ENCODE data around the gene DNAAF5. TPM values are rescaled to one million over a fixed set of nuclear protein-coding genes. Genes with fewer than 3 reads are reported as not detected.

Gene DNAAF5
- polyA plus RNA-seq, 1 of the 3 experiments (the other 2 are of a cell fraction) = 58.5 TPM

- no peaks in the 10 kb centered on the region for H3K9me3 ChIP-seq
- no peaks in the 10 kb centered on the region for H3K27me3 ChIP-seq (ENCODE audit: insufficient read depth)
- peaks cover 0 to 5% of the 10 kb centered on the region in 2 experiments; a peak in 1 of 4 replicates for H3K4me1 ChIP-seq (ENCODE audit: control insufficient read depth in 1 of 2, insufficient read depth in 2 of 2, low read depth in 1 of 2, low read length in 1 of 2)
- peaks cover 38 to 64% of the 10 kb centered on the region in 2 experiments for H3K36me3 ChIP-seq (replicated peaks in 1 of 2; ENCODE audit: control insufficient read depth in 1 of 2, insufficient read depth in 2 of 2, low read length in 1 of 2)
- no peak for DNase-seq
- H3K4me2 ChIP-seq = no peak overlapping the region
- no peak overlapping the region for H3K4me3 ChIP-seq (ENCODE audit: low read depth in 2 of 2, low read length in 1 of 2)
- 95% methylated on average over 47 of the region's 49 CpGs for WGBS (ENCODE audit: low lambda C conversion rate)
- POLR2A ChIA-PET = no interaction called here
- no peak overlapping the region for H3K27ac ChIP-seq (ENCODE audit: low read depth in 2 of 2, low read length in 1 of 2)
- no peak overlapping the region for H2AFZ ChIP-seq (ENCODE audit: low read depth)
- no peak for TF ChIP-seq CHD2 (IDR thresholded peaks at IDR 0.05; ENCODE audit: low read length, partially characterized antibody)
- TF ChIP-seq NFIC (IDR thresholded peaks at IDR 0.05; ENCODE audit: borderline replicate concordance) = no peak
- no peak for TF ChIP-seq REST (IDR thresholded peaks at IDR 0.05; ENCODE audit: low read depth, low read length)
- TF ChIP-seq NRF1 (IDR thresholded peaks at IDR 0.05; ENCODE audit: low read depth, low read length) = no peak
- H3F3A ChIP-seq (replicated peaks; ENCODE audit: insufficient read depth) = no peaks in the 10 kb centered on the region
- no peaks in the 10 kb centered on the region for H3K9me2 ChIP-seq
- peaks cover 8% of the 10 kb centered on the region; the same call in 1 of the 2 replicates for H3K79me2 ChIP-seq (ENCODE audit: insufficient read depth)
- no peak overlapping the region for H3K9ac ChIP-seq
- CTCF ChIA-PET = interaction anchor here (0.9 to 1.3 kb wide), 2 partner anchors 19 to 118 kb away, joined by 3 to 4 read pairs; no protein-coding TSS in a partner anchor
- no peaks in the 10 kb centered on the region for H4K20me1 ChIP-seq (ENCODE audit: insufficient read depth)
These were observed 28.3 kb downstream of the DNAAF5 start for GRCh38 chr7:754531-755412.

GRCh38 chr7:755413-755805 lies 28.9 kb downstream of the DNAAF5 start:
- ChIA-PET CTCF (no interaction called here), POLR2A (no interaction called here)
- no peaks in the 10 kb centered on the region for H3K27me3 ChIP-seq (ENCODE audit: insufficient read depth)
- peaks cover 4% of the 10 kb centered on the region; the same call in 1 of the 2 replicates for H3K79me2 ChIP-seq (ENCODE audit: insufficient read depth)
- no peak for DNase-seq
- no peaks in the 10 kb centered on the region; a peak in 1 of 4 replicates for H3K4me1 ChIP-seq (ENCODE audit: control insufficient read depth in 1 of 2, insufficient read depth in 2 of 2, low read depth in 1 of 2, low read length in 1 of 2)
- H3K4me2 ChIP-seq = no peak overlapping the region
- no peak overlapping the region for H2AFZ ChIP-seq (ENCODE audit: low read depth)
- no peaks in the 10 kb centered on the region for H4K20me1 ChIP-seq (ENCODE audit: insufficient read depth)
- peaks cover 38 to 65% of the 10 kb centered on the region in 2 experiments for H3K36me3 ChIP-seq (replicated peaks in 1 of 2; ENCODE audit: control insufficient read depth in 1 of 2, insufficient read depth in 2 of 2, low read length in 1 of 2)
- H3K27ac ChIP-seq (ENCODE audit: low read depth in 2 of 2, low read length in 1 of 2) = no peak overlapping the region
- TF ChIP-seq GATA2 (CRISPR knock-in tag; IDR thresholded peaks at IDR 0.05) = no peak
- TF ChIP-seq TCF12 (IDR thresholded peaks at IDR 0.05) = no peak
- no peak for TF ChIP-seq POLR2AphosphoS5 (IDR thresholded peaks at IDR 0.05; ENCODE audit: low read depth, low read length)
- no peak for TF ChIP-seq CHD2 (IDR thresholded peaks at IDR 0.05; ENCODE audit: low read length, partially characterized antibody)
- no peak for TF ChIP-seq MXI1 (IDR thresholded peaks at IDR 0.05; ENCODE audit: low read depth, low read length)
- no peak for TF ChIP-seq GABPA (IDR thresholded peaks at IDR 0.05; ENCODE audit: low read depth)
- no peak for TF ChIP-seq EZH2phosphoT487 (IDR thresholded peaks at IDR 0.05; ENCODE audit: borderline replicate concordance, low read depth)
- no peak for TF ChIP-seq ELF1 (IDR thresholded peaks at IDR 0.05)
- no peak for TF ChIP-seq FOXM1 (IDR thresholded peaks at IDR 0.05; ENCODE audit: low read depth)
- no peak for TF ChIP-seq RXRA (IDR thresholded peaks at IDR 0.05; ENCODE audit: borderline replicate concordance, low read depth)
- TF ChIP-seq SIN3A (IDR thresholded peaks at IDR 0.05; ENCODE audit: borderline replicate concordance, low read depth, low read length) = no peak
- no peak for TF ChIP-seq EP300 (IDR thresholded peaks at IDR 0.05; ENCODE audit: borderline replicate concordance in 1 of 2, low read depth in 1 of 2, low read length in 1 of 2)
- TF ChIP-seq FOSL2 (IDR thresholded peaks at IDR 0.05; ENCODE audit: borderline replicate concordance, low read depth) = no peak
- TF ChIP-seq CTCF (IDR thresholded peaks at IDR 0.05) = no peak
- TF ChIP-seq PBX3 (IDR thresholded peaks at IDR 0.05) = no peak
- no peaks in the 10 kb centered on the region for H3K9me3 ChIP-seq
- 87% methylated on average over 9 of the region's 9 CpGs for WGBS (ENCODE audit: low lambda C conversion rate)
- no peaks in the 10 kb centered on the region for H3F3A ChIP-seq (replicated peaks; ENCODE audit: insufficient read depth)
- no peak overlapping the region for H3K4me3 ChIP-seq (ENCODE audit: low read depth in 2 of 2, low read length in 1 of 2)
- H3K9ac ChIP-seq = no peak overlapping the region
- no peaks in the 10 kb centered on the region for H3K9me2 ChIP-seq
